Fibroblast of mammary gland (primary cell): ENCODE results near the gene CATSPERZ.

Experiments
- DNase-seq: peaks from one replicate; pipeline ENCODE4 v3.0.0-alpha.2; 2010; ENCODE audit warnings: low read depth
- H3K4me3 ChIP-seq: 2 replicates; pipeline ENCODE4 v1.5.1; 2011; ENCODE audit warnings: low read depth, mild to moderate bottlenecking, low read length, moderate library complexity; ENCODE audit not compliant: control insufficient read depth
- TF ChIP-seq, protein P1 (sequence below): conservative IDR thresholded peaks from 2 replicates; pipeline ENCODE4 v1.5.1; 2011; ENCODE audit warnings: low read depth, low read length, inconsistent platforms; ENCODE audit not compliant: control insufficient read depth, insufficient read depth

Gene CATSPERZ

DNA sequence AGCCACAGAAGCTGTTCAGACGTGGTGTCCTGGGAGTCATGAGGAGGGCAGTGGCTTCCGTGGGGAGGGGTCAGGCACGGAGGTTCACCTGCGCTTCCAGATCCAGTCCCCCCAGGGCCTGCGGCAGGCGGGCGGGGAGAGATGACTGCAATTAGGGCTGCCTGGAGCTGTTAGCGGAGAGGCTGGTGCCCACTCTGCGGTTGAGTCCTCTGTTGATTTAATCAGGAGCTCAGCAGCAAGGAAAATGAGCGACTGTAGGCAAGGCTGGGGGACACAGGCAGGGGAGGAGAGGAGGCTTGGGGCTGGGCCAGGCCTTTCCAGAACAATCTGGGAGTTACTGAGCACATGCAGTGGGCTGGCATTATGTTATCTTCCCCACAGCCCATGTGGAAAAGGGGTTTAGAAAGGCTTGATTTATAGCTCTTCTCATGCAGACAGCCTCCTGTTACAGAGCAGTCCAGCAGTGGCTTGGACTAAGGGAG is 35.7 kb upstream of the CATSPERZ start:
- TF ChIP-seq, protein P1, sequence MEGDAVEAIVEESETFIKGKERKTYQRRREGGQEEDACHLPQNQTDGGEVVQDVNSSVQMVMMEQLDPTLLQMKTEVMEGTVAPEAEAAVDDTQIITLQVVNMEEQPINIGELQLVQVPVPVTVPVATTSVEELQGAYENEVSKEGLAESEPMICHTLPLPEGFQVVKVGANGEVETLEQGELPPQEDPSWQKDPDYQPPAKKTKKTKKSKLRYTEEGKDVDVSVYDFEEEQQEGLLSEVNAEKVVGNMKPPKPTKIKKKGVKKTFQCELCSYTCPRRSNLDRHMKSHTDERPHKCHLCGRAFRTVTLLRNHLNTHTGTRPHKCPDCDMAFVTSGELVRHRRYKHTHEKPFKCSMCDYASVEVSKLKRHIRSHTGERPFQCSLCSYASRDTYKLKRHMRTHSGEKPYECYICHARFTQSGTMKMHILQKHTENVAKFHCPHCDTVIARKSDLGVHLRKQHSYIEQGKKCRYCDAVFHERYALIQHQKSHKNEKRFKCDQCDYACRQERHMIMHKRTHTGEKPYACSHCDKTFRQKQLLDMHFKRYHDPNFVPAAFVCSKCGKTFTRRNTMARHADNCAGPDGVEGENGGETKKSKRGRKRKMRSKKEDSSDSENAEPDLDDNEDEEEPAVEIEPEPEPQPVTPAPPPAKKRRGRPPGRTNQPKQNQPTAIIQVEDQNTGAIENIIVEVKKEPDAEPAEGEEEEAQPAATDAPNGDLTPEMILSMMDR, result no peak
- DNase-seq, result no peak
- H3K4me3 ChIP-seq, result no peak overlapping the region

DNA sequence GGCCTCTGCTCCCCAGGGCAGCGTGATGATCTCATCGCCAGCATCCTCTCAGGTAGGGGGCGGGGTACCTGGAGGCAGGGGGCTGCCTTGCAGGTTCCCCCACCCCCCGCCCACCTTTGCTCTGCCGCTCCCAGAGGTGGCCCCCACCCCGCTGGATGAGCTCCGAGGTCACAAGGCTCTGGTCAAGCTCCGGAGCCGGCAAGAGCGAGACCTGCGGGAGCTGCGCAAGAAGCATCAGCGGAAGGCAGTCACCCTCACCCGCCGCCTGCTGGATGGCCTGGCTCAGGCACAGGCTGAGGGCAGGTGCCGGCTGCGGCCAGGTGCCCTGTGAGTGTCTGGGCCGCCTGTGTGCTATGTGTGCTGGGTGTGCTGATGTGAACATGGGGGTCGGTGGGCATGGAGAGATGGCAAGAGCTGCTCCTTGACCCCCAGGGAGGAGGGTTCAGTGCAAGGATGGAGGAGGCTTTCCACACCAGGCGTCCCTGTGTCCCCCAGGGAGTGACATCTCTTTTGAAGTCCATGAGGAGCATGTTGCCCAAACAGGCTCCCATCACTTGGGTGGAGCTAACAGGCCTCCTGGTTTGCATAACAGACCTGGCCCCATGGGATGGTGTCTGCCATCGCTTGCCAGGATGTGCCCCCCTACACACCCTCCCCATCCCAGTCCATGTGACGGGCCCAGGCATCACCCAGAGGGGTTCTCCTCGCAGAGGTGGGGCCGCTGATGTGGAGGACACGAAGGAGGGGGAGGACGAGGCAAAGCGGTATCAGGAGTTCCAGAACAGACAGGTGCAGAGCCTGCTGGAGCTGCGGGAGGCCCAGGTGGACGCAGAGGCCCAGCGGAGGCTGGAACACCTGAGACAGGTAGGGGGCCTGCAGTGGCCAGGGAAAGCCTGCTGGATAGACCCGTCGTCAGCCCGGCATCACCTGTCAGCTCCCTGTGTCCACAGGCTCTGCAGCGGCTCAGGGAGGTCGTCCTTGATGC is 34.7 kb upstream of the CATSPERZ start:
- TF ChIP-seq, protein P1, result no peak
- H3K4me3 ChIP-seq, result no peak overlapping the region
- DNase-seq, result no peak

DNA sequence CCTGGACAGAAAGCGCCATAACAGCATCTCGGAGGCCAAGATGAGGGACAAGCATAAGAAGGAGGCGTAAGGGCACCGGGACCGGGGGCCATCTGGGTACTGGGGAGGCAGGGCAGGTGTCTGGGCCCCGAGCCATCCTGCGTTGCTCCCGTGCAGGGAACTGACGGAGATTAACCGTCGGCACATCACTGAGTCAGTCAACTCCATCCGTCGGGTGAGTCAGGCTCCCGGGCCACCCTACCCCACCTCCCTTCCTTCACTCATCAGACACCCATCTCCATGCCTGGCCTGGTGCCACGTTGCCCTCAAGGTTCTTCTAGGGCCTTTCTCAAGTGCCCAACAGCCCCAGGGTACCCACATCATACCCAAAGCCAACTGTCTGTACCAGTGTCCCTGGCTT is 33.8 kb upstream of the CATSPERZ start:
- no peak overlapping the region for H3K4me3 ChIP-seq
- peak; percentile 68 for DNase-seq
- TF ChIP-seq, protein P1, result no peak

DNA sequence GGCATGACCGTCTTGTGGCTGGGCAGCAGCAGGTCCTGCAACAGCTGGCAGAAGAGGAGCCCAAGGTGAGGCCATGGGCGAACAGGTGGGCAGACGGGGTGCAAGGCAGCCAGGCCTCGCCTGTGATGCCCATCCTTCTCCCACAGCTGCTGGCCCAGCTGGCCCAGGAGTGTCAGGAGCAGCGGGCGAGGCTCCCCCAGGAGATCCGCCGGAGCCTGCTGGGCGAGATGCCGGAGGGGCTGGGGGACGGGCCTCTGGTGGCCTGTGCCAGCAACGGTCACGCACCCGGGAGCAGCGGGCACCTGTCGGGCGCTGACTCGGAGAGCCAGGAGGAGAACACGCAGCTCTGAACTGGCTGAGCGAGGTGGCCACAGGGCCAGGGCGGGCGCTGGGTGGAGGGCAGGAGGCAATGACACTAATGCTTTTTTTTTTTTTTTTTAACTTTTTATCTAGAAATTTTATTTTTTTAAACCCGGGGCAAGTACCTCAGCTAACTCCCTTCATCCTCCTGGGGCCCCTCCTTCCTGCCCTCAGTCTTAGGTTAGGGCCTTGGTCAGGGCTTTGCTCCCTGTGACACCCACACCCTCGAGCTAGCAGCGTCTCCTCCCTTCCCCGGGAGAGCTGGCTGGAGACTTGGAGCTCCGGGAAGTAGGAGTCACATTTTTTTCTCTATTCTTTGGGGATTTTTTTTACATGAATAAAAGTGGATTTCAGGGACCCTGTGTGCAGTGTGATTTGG is 32.8 kb upstream of the CATSPERZ start:
- DNase-seq, result peak; percentile 28
- TF ChIP-seq, protein P1, result no peak
- no peak overlapping the region for H3K4me3 ChIP-seq

DNA sequence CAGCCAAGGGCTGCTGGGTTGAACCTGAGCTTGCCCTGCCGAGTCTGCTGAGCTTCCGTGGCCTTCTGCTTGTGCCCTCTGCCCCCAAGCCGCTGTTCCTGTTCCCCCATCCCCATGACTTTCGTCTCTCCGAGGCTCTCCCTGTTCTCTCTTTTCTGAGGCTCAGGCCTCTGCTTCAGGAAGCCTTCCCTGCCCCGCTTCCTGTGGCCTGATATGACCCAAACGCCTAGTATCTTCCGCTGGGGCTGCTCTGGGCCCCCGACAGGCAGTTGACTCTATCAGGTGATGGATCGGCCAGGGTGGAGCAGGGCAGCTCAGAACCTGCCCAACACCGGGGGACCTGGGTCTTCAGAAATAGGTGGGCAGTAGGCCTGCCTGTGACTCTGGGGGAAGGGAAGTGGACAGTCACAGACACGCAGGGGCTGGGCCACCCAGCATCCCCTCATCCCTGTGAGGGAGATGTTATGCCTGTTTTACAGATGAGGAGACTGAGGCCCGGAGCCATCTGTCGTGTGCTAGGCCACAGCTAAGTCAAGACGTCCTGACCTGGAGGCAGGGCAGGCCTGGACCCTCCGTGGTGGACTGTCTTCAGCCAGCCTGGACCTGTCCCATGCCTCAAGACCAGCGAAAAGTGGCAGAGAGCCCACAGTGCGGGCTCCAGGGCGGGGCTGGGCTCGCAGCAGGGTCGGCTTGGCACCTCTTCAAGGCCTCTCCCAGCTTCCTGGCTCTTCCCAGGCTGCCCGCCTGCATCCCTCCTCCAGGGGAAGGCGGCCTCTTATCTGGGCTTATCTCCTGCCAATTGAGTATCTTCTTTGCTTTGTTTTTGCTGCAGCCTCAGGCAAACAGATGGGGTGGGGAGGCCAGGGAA is 31.9 kb upstream of the CATSPERZ start:
- H3K4me3 ChIP-seq, result peak overlapping the region; percentile 57
- no peak for DNase-seq
- TF ChIP-seq, protein P1, result no peak
